Breast epithelium (tissue), 3 donors: ENCODE data around the gene TOP3B.

Experiments
- CTCF ChIP-seq, 3 donors: fragments of 450-650 bp; IDR thresholded peaks; one replicate each; pipeline ENCODE4 v1.5.1; 2016 to 2017; ENCODE audit warnings: antibody characterized with exemption in 3 of 3, mild to moderate bottlenecking in 3 of 3, moderate library complexity in 3 of 3
- POLR2AphosphoS5 ChIP-seq, 3 donors: sonication (generic); formaldehyde crosslinking; IDR thresholded peaks; one replicate each; pipeline ENCODE4 v1.6.1; 2017; ENCODE audit warnings: antibody characterized with exemption in 3 of 3

GRCh38 chr22:21920341-21921183, 62.0 kb downstream of the TOP3B start:
- TF ChIP-seq CTCF (IDR thresholded peaks at IDR 0.05) (no peak), POLR2AphosphoS5 (IDR thresholded peaks at IDR 0.05) (no peak)
